Measurements from ENCODE around the gene CTNNAL1.
A peak's percentile ranks its signal among the peaks of the same experiment; 100 is the strongest.

DNA sequence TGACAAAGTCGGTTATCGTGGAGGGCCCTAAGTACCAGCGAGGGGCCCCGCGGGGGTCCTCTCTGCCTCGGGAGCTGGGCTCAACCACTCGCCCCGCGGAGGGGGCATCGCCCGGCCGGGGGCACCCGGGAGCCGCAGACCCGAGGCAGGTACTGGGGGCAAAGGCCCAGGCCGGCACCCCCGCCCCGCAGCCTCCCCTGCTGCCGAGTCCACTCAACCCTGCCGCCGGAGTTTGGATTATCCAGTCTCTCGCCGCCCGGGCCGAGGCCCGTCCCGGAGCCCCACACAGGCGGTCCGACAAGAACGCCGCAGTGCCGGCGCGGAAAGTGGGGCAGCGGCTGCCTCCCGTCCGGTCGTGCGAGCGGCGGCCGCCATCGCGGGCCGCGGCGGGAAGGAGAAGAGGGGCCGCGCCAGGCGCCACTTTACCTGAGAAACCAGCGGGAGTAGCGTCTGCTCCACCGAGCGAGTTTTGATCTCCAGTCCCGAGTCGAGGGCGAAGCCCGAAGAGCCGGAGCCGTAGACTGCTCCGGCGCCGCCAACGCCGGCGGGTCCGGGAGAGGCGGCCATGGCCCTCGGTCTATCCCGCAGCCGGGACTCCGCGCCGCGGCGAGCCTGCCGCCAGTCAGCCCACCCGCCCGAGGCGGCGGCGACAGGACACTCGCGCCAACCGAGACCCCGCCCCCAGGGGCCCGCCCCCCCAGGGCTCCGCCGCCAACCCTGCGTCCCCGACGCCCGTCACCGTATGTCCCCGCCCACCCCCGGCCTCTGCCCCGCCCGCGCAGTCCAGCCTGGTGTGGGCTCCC is at the start of gene CTNNAL1:
- TF ChIP-seq, protein P1, sequence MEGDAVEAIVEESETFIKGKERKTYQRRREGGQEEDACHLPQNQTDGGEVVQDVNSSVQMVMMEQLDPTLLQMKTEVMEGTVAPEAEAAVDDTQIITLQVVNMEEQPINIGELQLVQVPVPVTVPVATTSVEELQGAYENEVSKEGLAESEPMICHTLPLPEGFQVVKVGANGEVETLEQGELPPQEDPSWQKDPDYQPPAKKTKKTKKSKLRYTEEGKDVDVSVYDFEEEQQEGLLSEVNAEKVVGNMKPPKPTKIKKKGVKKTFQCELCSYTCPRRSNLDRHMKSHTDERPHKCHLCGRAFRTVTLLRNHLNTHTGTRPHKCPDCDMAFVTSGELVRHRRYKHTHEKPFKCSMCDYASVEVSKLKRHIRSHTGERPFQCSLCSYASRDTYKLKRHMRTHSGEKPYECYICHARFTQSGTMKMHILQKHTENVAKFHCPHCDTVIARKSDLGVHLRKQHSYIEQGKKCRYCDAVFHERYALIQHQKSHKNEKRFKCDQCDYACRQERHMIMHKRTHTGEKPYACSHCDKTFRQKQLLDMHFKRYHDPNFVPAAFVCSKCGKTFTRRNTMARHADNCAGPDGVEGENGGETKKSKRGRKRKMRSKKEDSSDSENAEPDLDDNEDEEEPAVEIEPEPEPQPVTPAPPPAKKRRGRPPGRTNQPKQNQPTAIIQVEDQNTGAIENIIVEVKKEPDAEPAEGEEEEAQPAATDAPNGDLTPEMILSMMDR (IDR thresholded peaks at IDR 0.05): no peak
- peak; percentile 33 for TF ChIP-seq POLR2A (IDR thresholded peaks at IDR 0.05)

Measured in testis (tissue), 2 donors.